ENCODE results near the gene ATF7IP2. TPM values are rescaled to one million over a fixed set of nuclear protein-coding genes. Genes with fewer than 3 reads are reported as not detected.

Gene ATF7IP2
- total RNA-seq, 4 donors from 2014 or later: 5.1 to 12.2 (median 8.4) TPM

- TF ChIP-seq CTCF (IDR thresholded peaks at IDR 0.05; ENCODE audit: low read depth): no peak
These were observed 104.3 kb downstream of the ATF7IP2 start for GRCh38 chr16:10490141-10490540.

GRCh38 chr16:10493276-10493675 lies 107.4 kb downstream of the ATF7IP2 start:
- no peak for TF ChIP-seq CTCF (IDR thresholded peaks at IDR 0.05; ENCODE audit: low read depth)

- TF ChIP-seq CTCF (IDR thresholded peaks at IDR 0.05; ENCODE audit: low read depth): no peak
These were observed 108.6 kb downstream of the ATF7IP2 start for GRCh38 chr16:10494343-10495030.

- no peak for TF ChIP-seq CTCF (IDR thresholded peaks at IDR 0.05; ENCODE audit: low read depth)
These were observed 109.1 kb downstream of the ATF7IP2 start for GRCh38 chr16:10495031-10495345.

GRCh38 chr16:10497132-10498101 lies 111.6 kb downstream of the ATF7IP2 start:
- no peak for TF ChIP-seq CTCF (IDR thresholded peaks at IDR 0.05; ENCODE audit: low read depth)

GRCh38 chr16:10500582-10500981 lies 114.7 kb downstream of the ATF7IP2 start:
- no peak for TF ChIP-seq CTCF (IDR thresholded peaks at IDR 0.05; ENCODE audit: low read depth)

GRCh38 chr16:10501016-10501607 lies 115.3 kb downstream of the ATF7IP2 start:
- no peak for TF ChIP-seq CTCF (IDR thresholded peaks at IDR 0.05; ENCODE audit: low read depth)

All from subcutaneous adipose tissue (tissue), 4 donors.